Lung (tissue), 12 donors: ENCODE results near the gene NPW. TPM values are rescaled to one million over a fixed set of nuclear protein-coding genes. Genes with fewer than 3 reads are reported as not detected.

Experiments
- ATAC-seq: fragments of 200-7000 bp; cut with Tn5 transposase; one replicate; pipeline ENCODE4 v1.9.1; 2020; ENCODE audit warnings: moderate number of reproducible peaks; ENCODE audit not compliant: insufficient read depth, low FRiP score
- DNase-seq, 3 donors: peaks; one replicate each; pipeline ENCODE4 v3.0.0-alpha.2; 2013 to 2017
- H3K27ac ChIP-seq, 2 donors: one replicate each; pipeline ENCODE4 v1.5.1; 2013; ENCODE audit warnings: mild to moderate bottlenecking in 2 of 2, moderate library complexity in 2 of 2, control low read depth in 1 of 2, inconsistent platforms in 1 of 2, low read depth in 1 of 2, low read length in 1 of 2
- H3K27me3 ChIP-seq, 3 donors: one replicate each; pipeline ENCODE4 v1.5.1; 2013; ENCODE audit warnings: low read length in 2 of 3; ENCODE audit not compliant: control insufficient read depth in 3 of 3, insufficient read depth in 3 of 3
- H3K36me3 ChIP-seq, 4 donors: one replicate each; pipeline ENCODE4 v1.5.1; 2013; ENCODE audit warnings: low read length in 4 of 4, mild to moderate bottlenecking in 1 of 4, moderate library complexity in 1 of 4; ENCODE audit not compliant: control insufficient read depth in 4 of 4, insufficient read depth in 4 of 4
- H3K4me1 ChIP-seq, 5 donors: one replicate each; pipeline ENCODE4 v1.5.1; 2013; ENCODE audit warnings: low read length in 5 of 5, mild to moderate bottlenecking in 2 of 5, moderate library complexity in 1 of 5; ENCODE audit not compliant: control insufficient read depth in 5 of 5, insufficient read depth in 5 of 5
- H3K4me3 ChIP-seq: one replicate; pipeline ENCODE4 v1.5.1; 2013; ENCODE audit warnings: mild to moderate bottlenecking, control low read depth, moderate library complexity
- H3K9ac ChIP-seq, 2 donors: one replicate each; pipeline ENCODE4 v1.5.1; 2013; ENCODE audit warnings: low read length in 2 of 2, control low read depth in 1 of 2; ENCODE audit not compliant: insufficient read depth in 1 of 2
- H3K9me3 ChIP-seq, 4 donors: one replicate each; pipeline ENCODE4 v1.5.1; 2013; ENCODE audit warnings: low read length in 3 of 4, mild to moderate bottlenecking in 1 of 4, moderate library complexity in 1 of 4; ENCODE audit not compliant: control insufficient read depth in 4 of 4, insufficient read depth in 3 of 4
- CTCF ChIP-seq: IDR thresholded peaks from 2 replicates; pipeline ENCODE4 v1.5.1; 2012; ENCODE audit warnings: mild to moderate bottlenecking; ENCODE audit errors: control extremely low read depth, extremely low read depth
- WGBS, 2 donors: extraction: QIAGEN DNeasy Blood & Tissue Kit; methylation state at CpG; one replicate each; pipeline ENCODE4 v1.1.7; 2013; 5-methylcytosine and 5-hydroxymethylcytosine counted together
- polyA plus RNA-seq, 2 donors: library from polyadenylated mRNA; stranded (reverse); fragments of 200-250 nt; gene quantifications; one replicate each; pipeline ENCODE4 v1.2.1, GENCODE V29; 2013
- total RNA-seq, 2 donors: library from RNA; depleted of rRNA in 1 of 2; stranded (reverse); fragments of >200 nt in 1 of 2; gene quantifications; one replicate each; pipeline ENCODE4 v1.2.1, GENCODE V29; 2014 to 2021
- donor health status: control.
- donor health status: control.
- donor health status: Bipolar disorder and iron deficiency.
- donor health status: healthy.
- donor health status: DM: yes; HTN: yes; CAD: no.

Gene NPW
- total and polyA plus RNA-seq, 4 donors: 0.12 to 1.3 (median 0.53) TPM

- H3K9ac ChIP-seq: no peak overlapping the region
- TF ChIP-seq CTCF: no peak
- peaks cover 0 to 30% (median 27%) of the 10 kb centered on the region in 3 donors for H3K27me3 ChIP-seq
- no peak for ATAC-seq
- H3K4me3 ChIP-seq: peak overlapping the region; percentile 10
- H3K27ac ChIP-seq: peak overlapping the region in 1 of 2 donors; percentile 24
- H3K9me3 ChIP-seq: no peaks in the 10 kb centered on the region
- H3K36me3 ChIP-seq: peaks cover 0 to 6% (median 4%) of the 10 kb centered on the region in 4 donors
- H3K4me1 ChIP-seq: peaks cover 0 to 7% (median 6%) of the 10 kb centered on the region in 5 donors
- DNase-seq: no peak
- 12 to 14% methylated on average over 22 of the region's 22 CpGs for WGBS, 2 donors
These were observed 28.0 kb upstream of the NPW start for GRCh38 chr16:1991588-1991947.

- H3K4me3 ChIP-seq: peak overlapping the region; percentile 10
- no peaks in the 10 kb centered on the region for H3K9me3 ChIP-seq
- H3K36me3 ChIP-seq: peaks cover 0 to 2% (median under 1%) of the 10 kb centered on the region in 4 donors
- TF ChIP-seq CTCF: no peak
- H3K4me1 ChIP-seq: peaks cover 0 to 7% (median 6%) of the 10 kb centered on the region in 5 donors
- peaks cover 0 to 30% (median 27%) of the 10 kb centered on the region in 3 donors for H3K27me3 ChIP-seq
- WGBS, 2 donors: 3 to 7% methylated on average over 74 to 96 of the region's 96 CpGs
- H3K27ac ChIP-seq: peak overlapping the region in 1 of 2 donors; percentile 52
- H3K9ac ChIP-seq: no peak overlapping the region
- peak; percentile 86 for ATAC-seq
- DNase-seq: peak; percentile 78 to 93 (median 83)
These were observed 27.5 kb upstream of the NPW start for GRCh38 chr16:1991948-1992703.

GRCh38 chr16:1992704-1993317 lies 26.8 kb upstream of the NPW start:
- Histone ChIP-seq H3K4me3 (peak overlapping the region; percentile 8), H3K27ac (peak overlapping the region in 1 of 2 donors; percentile 52), H3K27me3 (peaks cover 0 to 30% (median 27%) of the 10 kb centered on the region in 3 donors), H3K9ac (no peak overlapping the region), H3K4me1 (peaks cover 0 to 7% (median 6%) of the 10 kb centered on the region in 5 donors), H3K9me3 (no peaks in the 10 kb centered on the region), H3K36me3 (peaks cover 0 to 4% (median 2%) of the 10 kb centered on the region in 4 donors)
- WGBS, 2 donors: 51 to 56% methylated on average over 44 to 50 of the region's 50 CpGs
- no peak for DNase-seq
- ATAC-seq: no peak
- TF ChIP-seq CTCF: no peak
